Nephron (organoid): Measurements from ENCODE around the gene TRPV2.

ENCODE experiments used
- H3K27ac Mint-ChIP-seq, 3 experiments: 2 replicates each; pipeline ENCODE4 v1.8.0; 2020; ENCODE audit warnings: mixed read lengths in 3 of 3, mild to moderate bottlenecking in 2 of 3, moderate library complexity in 1 of 3
- H3K27me3 Mint-ChIP-seq: 2 replicates; pipeline ENCODE4 v1.8.0; 2021; ENCODE audit warnings: low read depth, mild to moderate bottlenecking, moderate library complexity, mixed read lengths
- H3K36me3 Mint-ChIP-seq: 2 replicates; pipeline ENCODE4 v1.8.0; 2020; ENCODE audit warnings: low read depth, mixed read lengths
- H3K4me1 Mint-ChIP-seq: 2 replicates; pipeline ENCODE4 v1.8.0; 2020; ENCODE audit warnings: mixed read lengths
- H3K4me3 Mint-ChIP-seq, 3 experiments: 2 replicates each; pipeline ENCODE4 v1.8.0; 2020; ENCODE audit warnings: mild to moderate bottlenecking in 3 of 3, mixed read lengths in 3 of 3, moderate library complexity in 2 of 3
- H3K9me3 Mint-ChIP-seq: 2 replicates; pipeline ENCODE4 v1.8.0; 2020; ENCODE audit warnings: mixed read lengths
- TF ChIP-seq, protein P1 (sequence below), 3 experiments: fragments of 200-600 bp; sonication (generic); IDR thresholded peaks; one replicate each; pipeline ENCODE4 v1.5.0; 2021; ENCODE audit warnings: antibody characterized with exemption in 3 of 3; ENCODE audit not compliant: unreplicated experiment in 3 of 3

Gene TRPV2

DNA sequence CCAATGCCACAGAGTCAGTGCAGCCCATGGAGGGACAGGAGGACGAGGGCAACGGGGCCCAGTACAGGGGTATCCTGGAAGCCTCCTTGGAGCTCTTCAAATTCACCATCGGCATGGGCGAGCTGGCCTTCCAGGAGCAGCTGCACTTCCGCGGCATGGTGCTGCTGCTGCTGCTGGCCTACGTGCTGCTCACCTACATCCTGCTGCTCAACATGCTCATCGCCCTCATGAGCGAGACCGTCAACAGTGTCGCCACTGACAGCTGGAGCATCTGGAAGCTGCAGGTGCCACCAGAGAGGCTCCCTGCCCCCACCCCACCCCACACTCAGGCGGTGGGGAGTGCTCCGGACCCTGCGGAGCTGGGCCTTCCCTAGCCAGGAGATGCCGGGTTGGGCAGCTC, 16.6 kb downstream of the TRPV2 start:
- Mint-ChIP-seq H3K36me3 (no peaks in the 10 kb centered on the region), H3K27me3 (no peaks in the 10 kb centered on the region), H3K27ac (no peak overlapping the region), H3K9me3 (no peaks in the 10 kb centered on the region), H3K4me1 (no peaks in the 10 kb centered on the region), H3K4me3 (no peak overlapping the region)
- TF ChIP-seq, protein P1, sequence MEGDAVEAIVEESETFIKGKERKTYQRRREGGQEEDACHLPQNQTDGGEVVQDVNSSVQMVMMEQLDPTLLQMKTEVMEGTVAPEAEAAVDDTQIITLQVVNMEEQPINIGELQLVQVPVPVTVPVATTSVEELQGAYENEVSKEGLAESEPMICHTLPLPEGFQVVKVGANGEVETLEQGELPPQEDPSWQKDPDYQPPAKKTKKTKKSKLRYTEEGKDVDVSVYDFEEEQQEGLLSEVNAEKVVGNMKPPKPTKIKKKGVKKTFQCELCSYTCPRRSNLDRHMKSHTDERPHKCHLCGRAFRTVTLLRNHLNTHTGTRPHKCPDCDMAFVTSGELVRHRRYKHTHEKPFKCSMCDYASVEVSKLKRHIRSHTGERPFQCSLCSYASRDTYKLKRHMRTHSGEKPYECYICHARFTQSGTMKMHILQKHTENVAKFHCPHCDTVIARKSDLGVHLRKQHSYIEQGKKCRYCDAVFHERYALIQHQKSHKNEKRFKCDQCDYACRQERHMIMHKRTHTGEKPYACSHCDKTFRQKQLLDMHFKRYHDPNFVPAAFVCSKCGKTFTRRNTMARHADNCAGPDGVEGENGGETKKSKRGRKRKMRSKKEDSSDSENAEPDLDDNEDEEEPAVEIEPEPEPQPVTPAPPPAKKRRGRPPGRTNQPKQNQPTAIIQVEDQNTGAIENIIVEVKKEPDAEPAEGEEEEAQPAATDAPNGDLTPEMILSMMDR (IDR thresholded peaks at IDR 0.05; ENCODE audit: unreplicated experiment in 3 of 3) = no peak

DNA sequence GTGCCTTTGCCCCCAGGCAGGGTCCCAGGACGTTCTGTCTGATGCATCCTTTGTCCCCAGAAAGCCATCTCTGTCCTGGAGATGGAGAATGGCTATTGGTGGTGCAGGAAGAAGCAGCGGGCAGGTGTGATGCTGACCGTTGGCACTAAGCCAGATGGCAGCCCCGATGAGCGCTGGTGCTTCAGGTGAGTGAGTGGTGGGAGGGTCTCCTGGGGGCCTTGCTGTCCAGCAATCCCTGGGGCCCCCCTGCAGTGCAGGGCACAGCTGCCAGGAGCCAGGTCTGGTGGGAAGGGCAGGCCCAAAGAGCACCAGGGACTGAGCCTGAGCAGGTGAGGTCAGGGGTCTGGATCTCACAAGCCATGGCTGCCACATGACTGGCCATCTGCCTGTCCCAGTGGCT, 18.1 kb downstream of the TRPV2 start:
- H3K27me3 Mint-ChIP-seq = no peaks in the 10 kb centered on the region
- H3K36me3 Mint-ChIP-seq = no peaks in the 10 kb centered on the region

DNA sequence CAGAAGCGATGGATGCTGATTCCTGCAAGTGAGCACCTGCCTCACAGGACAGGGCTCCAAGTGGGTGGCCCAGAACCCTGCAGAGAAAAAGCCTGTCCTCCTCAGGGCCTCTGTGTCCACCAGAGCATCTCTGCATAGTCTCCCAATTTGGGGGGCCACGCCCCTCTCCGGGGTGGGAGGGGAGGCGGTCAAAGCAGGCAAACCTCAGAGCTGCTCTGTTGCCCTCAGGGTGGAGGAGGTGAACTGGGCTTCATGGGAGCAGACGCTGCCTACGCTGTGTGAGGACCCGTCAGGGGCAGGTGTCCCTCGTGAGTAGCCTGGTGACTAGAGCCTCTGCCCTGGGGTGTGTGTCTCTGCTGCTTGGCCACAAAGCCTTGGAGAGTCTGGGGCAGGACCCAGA, 19.3 kb downstream of the TRPV2 start:
- H3K27ac Mint-ChIP-seq = no peak overlapping the region
- H3K27me3 Mint-ChIP-seq = no peaks in the 10 kb centered on the region
- H3K4me1 Mint-ChIP-seq = peaks cover 12% of the 10 kb centered on the region
- TF ChIP-seq, protein P1 (IDR thresholded peaks at IDR 0.05; ENCODE audit: unreplicated experiment in 3 of 3) = no peak
- H3K4me3 Mint-ChIP-seq = no peak overlapping the region
- H3K36me3 Mint-ChIP-seq = peaks cover 6% of the 10 kb centered on the region
- no peaks in the 10 kb centered on the region for H3K9me3 Mint-ChIP-seq

More for the DNA sequence above, 18.1 kb downstream of the TRPV2 start:
- TF ChIP-seq, protein P1 (IDR thresholded peaks at IDR 0.05; ENCODE audit: unreplicated experiment in 3 of 3) = no peak
- Mint-ChIP-seq H3K4me3 (no peak overlapping the region), H3K27ac (no peak overlapping the region), H3K9me3 (no peaks in the 10 kb centered on the region), H3K4me1 (peaks cover 4% of the 10 kb centered on the region)

DNA sequence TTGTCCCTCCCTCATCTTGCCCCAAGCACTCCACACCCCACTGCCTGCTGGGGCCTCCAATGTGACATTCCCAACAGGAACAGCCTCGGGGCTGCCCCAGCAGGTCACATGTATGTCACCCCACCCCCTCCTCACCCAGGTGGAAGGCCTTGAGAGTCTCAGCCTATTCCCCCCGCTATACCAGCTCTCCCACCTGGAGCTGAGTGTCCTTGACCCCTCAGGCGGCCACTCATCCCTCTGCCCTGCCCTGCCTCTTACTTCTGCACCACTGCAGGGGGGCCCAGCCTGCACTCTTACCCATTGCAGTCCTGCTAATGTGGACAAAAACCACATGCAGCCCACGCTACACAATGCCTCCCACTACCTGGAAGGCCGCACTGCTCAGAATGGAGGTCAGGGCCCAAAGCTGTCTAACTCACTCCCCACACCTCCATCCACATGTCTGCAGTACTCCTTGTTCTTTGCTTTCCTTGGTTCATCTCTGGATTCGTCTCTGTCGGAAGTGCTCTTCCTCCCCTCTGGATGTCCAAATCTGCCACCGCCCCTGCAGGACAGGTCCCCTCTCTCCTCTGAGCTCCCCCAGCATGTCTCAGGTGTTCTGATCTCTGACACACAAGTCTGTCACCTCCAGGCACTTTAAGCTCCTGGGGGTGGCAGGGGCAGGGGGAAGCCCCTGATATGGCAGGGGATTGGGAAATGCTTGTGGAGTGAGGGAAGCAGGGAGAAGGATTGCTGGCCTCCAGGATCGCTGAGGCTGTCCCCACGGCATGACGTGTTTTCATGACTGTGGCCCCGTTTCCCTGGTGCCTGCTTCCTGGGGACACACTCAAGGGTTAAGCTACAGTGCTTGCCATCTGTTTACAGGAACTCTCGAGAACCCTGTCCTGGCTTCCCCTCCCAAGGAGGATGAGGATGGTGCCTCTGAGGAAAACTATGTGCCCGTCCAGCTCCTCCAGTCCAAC, 20.8 kb downstream of the TRPV2 start:
- Mint-ChIP-seq H3K4me1 (peaks cover 23% of the 10 kb centered on the region), H3K9me3 (no peaks in the 10 kb centered on the region), H3K27ac (peak overlapping the region in 2 of 3 experiments; percentile 14 to 17), H3K4me3 (peak overlapping the region in 1 of 3 experiments; percentile 7), H3K27me3 (no peaks in the 10 kb centered on the region), H3K36me3 (peaks cover 16% of the 10 kb centered on the region)
- TF ChIP-seq, protein P1 (IDR thresholded peaks at IDR 0.05; ENCODE audit: unreplicated experiment in 3 of 3) = no peak

DNA sequence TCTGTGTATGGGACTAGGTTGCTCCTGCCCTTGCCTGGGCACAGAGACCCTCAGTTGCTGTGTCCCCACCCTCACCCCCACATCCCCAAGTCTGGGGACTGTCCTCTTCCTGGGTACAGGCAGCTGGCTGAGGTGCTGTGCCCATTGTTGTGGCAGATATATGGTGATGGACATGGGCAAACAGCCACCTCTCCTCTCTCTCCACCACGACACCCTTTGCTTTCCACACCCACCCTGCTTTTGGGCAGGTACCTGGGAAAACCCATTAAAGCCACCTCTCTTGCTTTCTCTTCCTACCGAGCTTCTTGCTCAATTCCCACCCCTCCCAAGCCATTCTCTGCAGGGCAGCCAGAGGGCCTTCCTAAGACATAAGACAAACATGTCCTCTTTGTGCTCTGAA, 21.7 kb downstream of the TRPV2 start:
- Mint-ChIP-seq H3K4me1 (peaks cover 31% of the 10 kb centered on the region), H3K27ac (peak overlapping the region in 1 of 3 experiments; percentile 36), H3K27me3 (no peaks in the 10 kb centered on the region), H3K9me3 (no peaks in the 10 kb centered on the region), H3K4me3 (peak overlapping the region in 2 of 3 experiments; percentile 23 to 29), H3K36me3 (peaks cover 23% of the 10 kb centered on the region)
- TF ChIP-seq, protein P1 (IDR thresholded peaks at IDR 0.05; ENCODE audit: unreplicated experiment in 3 of 3) = no peak
